ENCODE data around the gene MVD.

MVD gene, protein sequence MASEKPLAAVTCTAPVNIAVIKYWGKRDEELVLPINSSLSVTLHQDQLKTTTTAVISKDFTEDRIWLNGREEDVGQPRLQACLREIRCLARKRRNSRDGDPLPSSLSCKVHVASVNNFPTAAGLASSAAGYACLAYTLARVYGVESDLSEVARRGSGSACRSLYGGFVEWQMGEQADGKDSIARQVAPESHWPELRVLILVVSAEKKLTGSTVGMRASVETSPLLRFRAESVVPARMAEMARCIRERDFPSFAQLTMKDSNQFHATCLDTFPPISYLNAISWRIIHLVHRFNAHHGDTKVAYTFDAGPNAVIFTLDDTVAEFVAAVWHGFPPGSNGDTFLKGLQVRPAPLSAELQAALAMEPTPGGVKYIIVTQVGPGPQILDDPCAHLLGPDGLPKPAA

DNA sequence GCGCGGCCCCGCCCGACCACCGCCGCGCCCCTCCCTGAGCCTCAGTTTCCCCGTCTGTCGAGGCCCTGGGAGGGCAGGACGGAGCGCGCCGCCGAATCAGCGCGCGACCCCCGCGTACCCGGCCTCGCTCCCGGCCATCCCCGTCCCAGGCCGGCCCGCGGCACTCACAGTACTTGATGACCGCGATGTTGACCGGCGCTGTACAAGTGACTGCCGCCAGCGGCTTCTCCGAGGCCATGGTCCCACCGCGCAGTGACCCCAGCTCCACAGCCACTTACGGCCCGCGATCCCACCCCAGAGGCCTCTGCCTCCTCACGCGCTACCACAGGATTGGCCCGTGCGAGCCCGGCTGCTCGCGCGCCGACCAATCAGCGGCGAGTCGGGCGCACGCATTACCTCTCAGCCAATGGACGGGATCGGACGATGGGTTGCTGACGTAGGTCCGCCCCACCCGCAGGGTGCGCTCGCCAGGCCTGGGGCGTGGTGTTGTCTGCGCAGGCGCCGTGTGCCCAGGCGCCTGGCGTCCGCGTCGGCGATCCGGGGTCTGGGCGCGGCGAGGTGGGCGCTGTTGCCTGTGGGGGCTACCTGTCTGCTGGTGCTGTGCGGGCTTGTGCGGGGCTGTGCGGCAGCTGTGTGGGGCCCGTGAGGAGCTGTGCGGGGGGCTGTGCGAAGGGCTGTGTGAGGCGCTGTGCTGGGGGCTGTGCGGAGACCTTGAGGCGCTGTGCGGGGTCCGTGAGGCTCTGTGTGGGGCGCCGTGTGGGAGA lies at the start of gene MVD:
Gene MVD (minus strand): TSS at position 249 of the 764 bp plus-strand sequence. CDS start 11 bp downstream, at position 238.
- DNase-seq (ENCODE audit: low spot score): peak; percentile 100
- FAIRE-seq: peak; percentile 81

GRCh38 chr16:88712362-88712979 lies 49.6 kb upstream of the MVD start:
- FAIRE-seq: no peak

DNA sequence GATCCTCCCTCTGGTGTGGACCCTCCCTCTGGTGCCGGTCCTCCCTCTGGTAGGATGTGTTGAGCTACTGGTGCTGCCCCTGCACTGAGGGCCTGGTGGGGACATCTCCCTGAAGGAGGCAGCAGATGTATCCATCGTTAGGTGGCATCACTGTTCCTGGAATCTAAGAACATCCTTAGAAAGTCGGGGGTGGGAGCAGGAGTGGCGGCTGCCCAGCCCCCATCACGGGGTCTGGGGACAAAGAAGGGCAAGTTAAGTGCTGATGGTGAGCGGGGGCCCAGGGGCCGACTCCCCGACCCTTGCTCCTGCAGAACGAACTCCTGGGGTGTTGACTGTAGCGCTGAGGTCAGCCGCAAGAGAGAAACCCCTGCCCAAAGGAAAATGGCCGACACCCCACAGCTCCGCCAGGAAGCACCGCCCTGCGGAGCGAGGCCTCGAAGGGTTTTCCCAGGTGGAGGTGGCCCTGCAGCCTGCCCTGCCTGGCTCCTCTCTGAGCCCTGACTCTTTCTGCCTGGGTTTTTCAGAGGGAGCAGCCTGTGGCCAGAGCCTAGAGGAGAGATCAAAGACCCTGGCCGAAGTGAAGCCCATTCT lies 49.0 kb upstream of the MVD start:
- DNase-seq (ENCODE audit: low spot score) (no peak), FAIRE-seq (no peak)

More at GRCh38 chr16:88712362-88712979, 49.6 kb upstream of the MVD start:
- no peak for DNase-seq (ENCODE audit: low spot score)

DNA sequence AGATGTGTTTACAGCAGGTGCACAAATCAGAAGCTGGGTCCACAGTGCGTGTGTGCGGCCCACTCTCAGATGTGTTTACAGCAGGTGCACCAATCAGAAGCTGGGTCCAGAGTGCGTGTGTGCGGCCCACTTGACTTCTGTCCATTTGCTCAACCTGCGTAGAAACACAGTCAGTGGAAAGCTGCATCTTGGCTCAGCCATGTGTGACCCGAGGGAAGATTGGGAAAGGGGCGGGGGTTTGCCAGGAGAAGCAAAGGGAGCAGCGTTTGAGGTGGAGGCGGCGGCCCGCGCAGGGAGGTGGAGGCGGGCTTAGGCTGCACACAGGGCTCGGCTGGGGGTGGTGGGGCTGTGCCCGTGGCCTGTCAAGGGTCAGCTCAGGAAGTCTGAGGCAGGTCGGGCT lies 47.7 kb upstream of the MVD start:
- DNase-seq (ENCODE audit: low spot score): no peak
- FAIRE-seq: no peak

DNA sequence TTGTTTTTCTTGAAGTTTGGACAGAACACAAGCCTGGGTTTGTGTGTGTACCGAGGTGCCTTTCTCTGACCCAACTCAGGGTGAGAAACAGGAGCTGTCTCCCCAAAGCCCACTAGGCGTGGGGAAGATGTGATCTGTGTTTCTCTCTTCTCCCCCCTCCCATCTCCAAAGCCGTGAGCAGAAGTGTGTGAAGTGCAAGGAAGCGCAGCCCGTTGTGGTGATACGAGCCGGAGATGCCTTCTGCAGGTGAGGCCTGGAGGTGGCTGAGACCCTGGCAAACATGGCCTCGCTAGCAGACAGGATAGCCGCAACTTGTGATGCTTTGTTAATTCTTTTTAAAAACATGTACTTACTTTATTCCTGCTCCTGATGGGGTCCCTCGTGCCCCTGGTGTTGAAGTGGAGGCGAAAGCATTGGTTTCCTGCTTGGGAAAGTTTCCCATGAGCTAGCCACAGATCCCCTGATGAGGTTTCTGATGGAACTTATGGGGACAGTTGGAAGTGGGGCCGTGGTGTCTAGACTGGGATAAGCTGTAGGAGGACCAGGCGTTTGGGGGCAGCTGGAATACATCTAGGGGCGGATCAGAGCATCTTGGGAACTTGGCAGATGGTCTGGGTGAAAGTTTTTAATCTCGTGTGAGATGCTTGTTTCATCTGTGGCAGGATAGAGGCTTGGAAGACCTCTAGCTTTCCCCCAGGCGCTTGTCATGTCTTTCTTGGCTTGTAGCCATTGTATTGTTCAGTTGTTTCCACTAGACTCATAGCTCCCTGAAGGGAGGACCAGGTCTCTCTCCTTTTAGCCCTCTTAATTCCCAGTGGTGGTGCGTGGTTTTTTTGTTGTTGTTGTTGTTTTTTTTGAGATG lies 44.3 kb upstream of the MVD start:
- no peak for FAIRE-seq
- no peak for DNase-seq (ENCODE audit: low spot score)

GRCh38 chr16:88706229-88706964 lies 43.5 kb upstream of the MVD start, which contains the start of the genes CTU2 and RNF166:
TSS of gene CTU2 (plus strand) at chr16:88706503. CDS start at chr16:88706531, 28 bp downstream.
TSS of gene RNF166 (minus strand) at chr16:88706408. CDS start at chr16:88706325, 83 bp downstream.
- FAIRE-seq (peak; percentile 98), DNase-seq (ENCODE audit: low spot score) (peak; percentile 98)

DNA sequence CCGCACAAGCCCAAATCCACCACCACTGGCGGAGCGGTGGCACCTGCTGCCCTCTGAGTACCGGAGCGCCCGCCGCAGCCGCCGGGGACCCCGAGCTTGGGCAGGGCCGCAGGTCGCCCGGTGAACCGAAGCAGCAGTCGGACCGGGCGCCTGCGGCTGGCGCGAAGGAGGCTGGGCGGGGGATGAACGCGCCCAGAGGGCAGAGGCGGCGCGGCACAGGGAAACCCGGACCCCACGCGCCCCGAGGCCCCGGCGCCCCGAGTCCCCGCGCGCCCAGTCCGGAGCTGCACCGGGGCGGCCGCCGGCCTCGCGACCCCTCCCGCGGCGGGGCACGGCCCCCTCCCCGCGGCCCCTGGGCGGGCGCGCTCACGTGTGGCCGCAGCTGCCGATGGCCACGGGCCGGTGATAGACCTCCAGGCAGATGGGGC lies 42.9 kb upstream of the MVD start:
- DNase-seq (ENCODE audit: low spot score) (peak; percentile 44), FAIRE-seq (no peak)

DNA sequence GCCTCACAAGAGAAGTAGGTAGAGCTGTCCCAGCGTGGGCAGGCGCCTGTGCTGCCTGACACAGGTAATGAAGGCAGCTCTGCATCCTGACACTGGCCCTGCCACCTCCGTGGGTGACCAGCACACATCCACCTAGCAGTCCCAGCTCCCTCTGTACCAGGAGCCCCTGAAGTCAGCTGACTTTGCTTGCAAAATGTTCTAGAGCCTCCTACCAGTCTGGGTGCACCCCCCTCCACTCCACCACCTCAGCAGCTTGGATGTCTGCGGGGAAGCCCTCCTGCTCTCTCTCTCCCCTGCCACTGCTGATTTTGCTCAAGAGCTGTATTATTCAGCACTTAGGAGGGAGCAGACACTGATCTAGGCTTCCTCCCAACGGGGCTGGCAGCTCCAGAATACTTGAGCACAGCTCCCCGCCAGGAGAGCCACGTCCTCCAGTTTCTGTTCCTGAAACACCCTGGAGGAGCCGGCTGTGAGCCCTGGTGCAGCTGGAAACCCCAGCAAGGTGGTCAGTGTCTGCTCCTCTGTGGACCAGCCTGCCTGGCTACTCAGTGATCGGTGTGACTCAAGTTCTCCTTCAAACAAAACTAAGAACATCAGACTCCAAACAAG lies 42.3 kb upstream of the MVD start:
- FAIRE-seq (no peak), DNase-seq (ENCODE audit: low spot score) (no peak)

DNA sequence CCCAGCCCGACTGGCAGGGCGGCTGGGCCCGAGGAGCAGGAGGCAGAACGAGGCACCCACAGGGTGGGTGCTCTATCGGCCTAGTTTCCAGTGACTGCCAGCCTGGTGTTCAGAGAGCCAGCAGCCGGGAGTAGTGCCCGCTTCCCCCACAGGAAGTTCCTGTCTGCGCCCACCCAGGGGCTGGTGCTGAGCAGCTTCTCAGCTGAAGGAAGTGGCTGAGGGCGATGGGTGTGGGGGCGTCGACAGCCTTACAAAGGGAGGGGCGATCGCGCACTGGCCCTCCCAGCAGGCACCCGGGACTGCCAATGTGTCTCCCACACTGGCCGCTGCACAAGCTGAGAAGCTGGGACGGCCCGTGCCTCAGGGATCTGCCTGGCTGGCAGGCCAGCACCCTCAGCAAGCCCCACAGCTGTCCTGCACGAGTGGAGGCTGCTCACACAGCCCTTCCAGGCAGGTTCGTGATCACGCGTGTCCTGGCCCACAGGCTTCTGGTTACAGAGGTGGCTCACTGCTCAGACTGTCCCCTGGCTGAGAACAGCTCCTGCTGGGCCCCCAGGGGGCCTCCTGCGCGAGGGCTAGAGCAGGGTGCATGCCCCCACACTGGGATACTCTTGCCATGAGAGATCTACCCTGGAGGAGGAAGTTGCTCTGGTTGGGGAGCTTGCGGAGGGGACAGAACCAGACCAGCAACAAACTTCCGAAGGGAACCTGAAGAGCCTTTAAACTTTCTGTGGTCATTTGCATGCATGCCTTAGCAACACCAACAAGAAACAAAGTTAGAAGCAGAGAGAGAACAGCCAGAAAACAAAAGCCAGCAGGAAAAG lies 40.8 kb upstream of the MVD start:
- DNase-seq (ENCODE audit: low spot score) (no peak), FAIRE-seq (no peak)

DNA sequence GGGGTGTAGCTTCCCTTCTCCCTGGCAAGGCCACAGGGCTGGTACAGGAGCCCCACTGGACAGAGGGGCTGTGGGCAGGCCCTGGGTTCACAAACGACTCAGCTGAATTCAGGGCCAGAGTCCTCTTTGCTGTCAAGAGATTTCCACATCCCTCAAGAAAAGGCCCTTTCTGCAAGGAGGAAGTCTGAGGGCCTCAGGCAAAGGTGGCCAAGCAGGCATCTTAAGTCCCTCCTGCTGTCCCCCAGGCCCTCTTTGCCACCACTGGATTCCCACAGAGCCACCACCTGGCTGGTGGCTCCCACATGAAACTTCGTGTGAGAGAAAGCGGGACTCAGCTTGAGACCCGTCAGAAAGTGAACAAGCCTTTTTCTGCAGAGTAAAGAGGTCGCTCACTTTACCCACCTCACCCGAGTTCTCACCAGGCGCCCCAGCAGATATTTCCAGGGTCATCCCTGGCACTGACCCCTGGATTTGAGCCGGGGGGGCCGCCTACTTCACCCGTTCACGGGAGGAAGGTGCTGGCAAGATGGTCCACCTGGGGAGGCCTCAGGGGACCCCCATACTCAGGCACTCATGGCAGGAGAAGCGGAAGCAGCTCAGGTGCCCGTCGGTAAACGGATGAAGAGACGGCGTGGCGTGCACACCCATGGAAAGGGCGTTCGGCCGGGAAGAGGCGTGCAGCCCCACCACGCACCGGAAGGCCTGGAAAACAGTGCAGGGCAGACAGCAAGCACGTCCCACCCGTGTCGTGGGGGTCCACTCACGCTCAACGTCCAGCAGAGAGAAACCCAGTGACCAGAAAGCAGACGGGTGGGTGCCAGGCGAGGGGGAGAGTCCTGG lies 39.7 kb upstream of the MVD start:
- FAIRE-seq: no peak

GRCh38 chr16:88701581-88702370 lies 38.9 kb upstream of the MVD start:
- no peak for FAIRE-seq
- no peak for DNase-seq (ENCODE audit: low spot score)

More for the DNA sequence above, 39.7 kb upstream of the MVD start:
- DNase-seq (ENCODE audit: low spot score): no peak

DNA sequence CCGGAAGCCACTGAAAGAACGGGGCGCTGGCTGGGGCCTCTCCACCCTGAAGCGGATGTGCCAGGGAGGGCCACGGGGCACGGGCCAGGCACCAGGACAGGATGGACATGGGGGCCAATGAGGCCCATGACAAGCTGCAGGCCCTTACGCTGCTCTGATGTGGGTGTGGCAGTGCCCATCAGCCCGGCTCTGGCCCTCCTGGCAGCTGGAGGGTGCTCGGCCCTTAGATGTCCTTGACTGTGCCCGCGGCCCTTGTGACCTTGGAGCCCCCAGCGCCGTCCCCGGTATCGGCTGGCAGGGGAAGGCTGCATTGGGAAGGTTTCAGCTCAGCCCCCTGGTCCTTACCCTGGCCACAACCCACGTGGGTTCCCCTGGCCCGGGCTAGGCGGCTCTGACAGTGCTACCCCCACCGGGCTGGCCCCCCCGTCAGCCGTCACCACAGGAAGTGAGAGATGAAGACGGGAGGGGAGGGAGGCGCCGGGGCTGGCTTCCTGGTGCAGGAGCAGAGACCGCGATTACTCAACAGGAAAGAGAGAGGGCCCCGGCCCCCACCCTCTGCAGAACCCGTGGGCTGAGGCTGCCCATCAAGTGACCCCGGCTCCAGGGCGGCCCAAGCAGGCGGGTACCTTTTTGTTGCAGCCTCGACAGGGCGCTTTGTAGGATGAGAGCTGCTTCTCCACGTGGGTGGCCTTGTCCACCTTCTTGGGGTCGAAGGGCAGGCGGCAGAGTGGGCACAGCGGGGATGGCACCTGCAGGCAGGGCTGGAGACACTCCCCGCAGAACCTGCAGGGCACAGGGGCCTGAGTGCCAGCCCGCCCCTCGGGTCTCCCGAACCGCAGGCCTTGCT lies 38.0 kb upstream of the MVD start:
- FAIRE-seq: no peak
- peak; percentile 91 for DNase-seq (ENCODE audit: low spot score)

- FAIRE-seq: no peak
- DNase-seq (ENCODE audit: low spot score): no peak
Observed at GRCh38 chr16:88700322-88700635, 37.4 kb upstream of the MVD start.

GRCh38 chr16:88699180-88699579 lies 36.3 kb upstream of the MVD start:
- DNase-seq (ENCODE audit: low spot score) (no peak), FAIRE-seq (no peak)

DNA sequence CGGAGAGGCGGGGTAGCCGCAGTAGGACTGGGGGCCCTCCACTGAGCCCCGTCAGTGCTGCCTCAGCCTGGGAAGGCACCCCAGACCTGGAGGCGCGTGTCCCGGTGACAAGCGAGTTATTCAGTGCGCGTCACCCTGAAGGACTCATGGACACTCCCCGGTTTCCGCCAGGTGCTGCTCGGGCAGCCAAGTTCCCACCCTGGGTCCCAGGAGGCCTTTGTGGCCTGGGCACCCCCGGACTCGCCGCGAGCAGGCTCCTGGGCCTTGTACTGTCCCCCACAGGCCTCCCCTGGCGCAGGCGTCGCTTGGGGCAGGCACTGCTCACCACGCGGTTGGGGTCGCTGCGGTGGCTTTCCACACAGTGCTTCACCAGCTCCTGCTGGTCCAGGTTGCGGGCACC lies 35.8 kb upstream of the MVD start:
- FAIRE-seq: no peak
- DNase-seq (ENCODE audit: low spot score): no peak
